Right atrium auricular region (tissue), 2 donors: ENCODE data around the gene ITGA8. TPM values are rescaled to one million over a fixed set of nuclear protein-coding genes. Genes with fewer than 3 reads are reported as not detected.
"Not testable (repeated sequence)": the region's sequence is repeated elsewhere in the genome, so short reads cannot be mapped to it uniquely, and the experiment has no call there.

Experiments
- DNase-seq: peaks from one replicate; pipeline ENCODE4 v3.0.0-alpha.2; 2019; ENCODE audit warnings: low spot score
- H3K27ac ChIP-seq, 2 donors: fragments of 200-600 bp; sonication (generic); 1 replicate in 1 of 2; 2 replicates in 1 of 2; pipeline ENCODE4 v1.5.1; 2016 to 2019
- H3K27me3 ChIP-seq, 2 donors: fragments of 200-600 bp; sonication (generic); one replicate each; pipeline versions ENCODE4 v1.5.1 to v1.6.0; 2017 to 2019
- H3K36me3 ChIP-seq: fragments of 200-600 bp; sonication (generic); one replicate; pipeline ENCODE4 v1.5.1; 2016
- H3K4me1 ChIP-seq, 2 donors: fragments of 200-600 bp; sonication (generic); one replicate each; pipeline versions ENCODE4 v1.5.1 to v1.6.0; 2017 to 2019
- H3K4me3 ChIP-seq, 2 donors: fragments of 200-600 bp; sonication (generic); 1 replicate in 1 of 2; 2 replicates in 1 of 2; pipeline ENCODE4 v1.5.1; 2017 to 2019; ENCODE audit warnings: mild to moderate bottlenecking in 1 of 2, moderate library complexity in 1 of 2
- H3K9me3 ChIP-seq, 2 donors: fragments of 200-600 bp; sonication (generic); one replicate each; pipeline ENCODE4 v1.5.1; 2019
- total RNA-seq, 2 donors: library from RNA; depleted of rRNA; stranded (reverse); fragments of >200 nt; gene quantifications; one replicate each; pipeline ENCODE4 v1.1.0, GENCODE V29; 2016
- TF ChIP-seq, protein P1 (sequence below), 2 donors: fragments of 200-600 bp; sonication (generic); IDR thresholded peaks; one replicate each; pipeline ENCODE4 v1.5.1; 2019; ENCODE audit warnings: antibody characterized with exemption in 2 of 2

ITGA8 gene
- 1 to 10 TPM; 4.9 to 6.4 TPM for total RNA-seq

DNA sequence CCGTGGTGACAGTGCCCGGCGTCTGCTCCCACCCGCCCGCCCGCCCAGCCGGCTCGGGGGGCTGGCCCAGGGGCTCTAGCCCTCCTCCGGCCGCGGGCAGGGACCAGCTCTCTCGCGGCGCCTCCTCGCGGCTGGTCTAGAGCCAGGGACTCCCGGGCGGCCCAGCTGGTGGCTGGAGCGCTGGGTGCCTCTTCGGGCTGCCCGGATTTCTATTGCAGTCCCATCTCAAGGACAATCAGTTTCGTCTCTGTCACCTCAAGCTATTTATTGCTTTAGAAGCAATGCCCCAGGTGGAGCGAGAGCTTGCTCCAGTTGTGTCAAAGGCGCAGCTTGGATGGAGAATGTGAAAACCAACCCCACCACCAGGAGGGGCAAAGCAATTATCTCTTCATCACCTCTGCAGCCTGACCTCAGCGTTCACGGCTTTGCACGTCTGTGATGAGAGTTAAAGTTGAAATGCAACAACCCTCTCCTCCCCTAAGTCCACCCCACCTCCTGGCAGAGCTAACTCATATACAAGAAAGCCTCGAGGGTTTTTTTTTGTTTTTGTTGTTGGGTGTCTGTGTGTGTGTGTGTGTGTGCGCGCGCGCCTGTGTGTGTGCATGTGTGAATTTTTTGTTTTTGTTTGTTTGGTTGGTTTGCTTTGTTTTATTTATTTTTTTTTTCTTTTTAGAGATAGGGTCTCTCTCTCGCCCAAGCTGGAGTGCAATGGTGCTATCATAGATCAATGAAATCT, at the start of gene ITGA8:
TSS of gene ITGA8 (minus strand) at position 24 of the 736 bp plus-strand sequence. CDS start 151 bp downstream, outside the sequence.
- peaks cover 0 to 20% of the 10 kb centered on the region in 2 donors for H3K4me1 ChIP-seq
- DNase-seq, result no peak
- H3K36me3 ChIP-seq, result no peaks in the 10 kb centered on the region
- no peaks in the 10 kb centered on the region for H3K27me3 ChIP-seq
- peak within 1 kb of the TSS; percentile 29 to 51 for H3K27ac ChIP-seq
- H3K4me3 ChIP-seq, result peak within 1 kb of the TSS; percentile 21 to 53
- TF ChIP-seq, protein P1, sequence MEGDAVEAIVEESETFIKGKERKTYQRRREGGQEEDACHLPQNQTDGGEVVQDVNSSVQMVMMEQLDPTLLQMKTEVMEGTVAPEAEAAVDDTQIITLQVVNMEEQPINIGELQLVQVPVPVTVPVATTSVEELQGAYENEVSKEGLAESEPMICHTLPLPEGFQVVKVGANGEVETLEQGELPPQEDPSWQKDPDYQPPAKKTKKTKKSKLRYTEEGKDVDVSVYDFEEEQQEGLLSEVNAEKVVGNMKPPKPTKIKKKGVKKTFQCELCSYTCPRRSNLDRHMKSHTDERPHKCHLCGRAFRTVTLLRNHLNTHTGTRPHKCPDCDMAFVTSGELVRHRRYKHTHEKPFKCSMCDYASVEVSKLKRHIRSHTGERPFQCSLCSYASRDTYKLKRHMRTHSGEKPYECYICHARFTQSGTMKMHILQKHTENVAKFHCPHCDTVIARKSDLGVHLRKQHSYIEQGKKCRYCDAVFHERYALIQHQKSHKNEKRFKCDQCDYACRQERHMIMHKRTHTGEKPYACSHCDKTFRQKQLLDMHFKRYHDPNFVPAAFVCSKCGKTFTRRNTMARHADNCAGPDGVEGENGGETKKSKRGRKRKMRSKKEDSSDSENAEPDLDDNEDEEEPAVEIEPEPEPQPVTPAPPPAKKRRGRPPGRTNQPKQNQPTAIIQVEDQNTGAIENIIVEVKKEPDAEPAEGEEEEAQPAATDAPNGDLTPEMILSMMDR (IDR thresholded peaks at IDR 0.05), result peak in 1 of 2 donors; percentile 55
- no peaks in the 10 kb centered on the region for H3K9me3 ChIP-seq

DNA sequence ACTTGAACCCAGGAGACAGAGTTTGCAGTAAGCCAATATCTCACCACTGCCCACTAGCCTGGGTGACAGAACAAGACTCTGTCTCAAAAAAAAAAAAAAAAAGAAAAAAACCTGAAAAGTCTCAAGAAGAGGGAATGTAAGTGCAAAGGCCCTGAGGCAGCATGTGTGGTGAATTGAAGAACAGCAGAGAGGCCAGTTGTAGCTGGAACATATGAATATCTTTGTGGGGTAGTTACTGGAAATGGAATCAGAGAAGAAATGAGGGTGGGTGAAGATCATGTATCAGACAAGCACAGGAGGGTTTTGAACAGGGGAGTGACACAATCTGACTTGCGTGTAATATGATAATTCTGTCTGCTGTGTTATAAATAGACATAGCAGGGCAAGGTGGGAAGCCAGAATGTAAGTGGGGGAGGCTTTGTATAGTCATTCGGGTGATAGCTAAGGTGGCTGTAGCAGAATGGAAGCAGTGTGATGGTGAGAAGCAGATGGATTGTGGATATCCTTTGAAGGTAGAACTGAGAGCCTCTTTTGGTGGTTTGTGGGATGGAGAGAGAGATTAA, 45.3 kb upstream of the ITGA8 start:
- TF ChIP-seq, protein P1 (IDR thresholded peaks at IDR 0.05), result no peak

DNA sequence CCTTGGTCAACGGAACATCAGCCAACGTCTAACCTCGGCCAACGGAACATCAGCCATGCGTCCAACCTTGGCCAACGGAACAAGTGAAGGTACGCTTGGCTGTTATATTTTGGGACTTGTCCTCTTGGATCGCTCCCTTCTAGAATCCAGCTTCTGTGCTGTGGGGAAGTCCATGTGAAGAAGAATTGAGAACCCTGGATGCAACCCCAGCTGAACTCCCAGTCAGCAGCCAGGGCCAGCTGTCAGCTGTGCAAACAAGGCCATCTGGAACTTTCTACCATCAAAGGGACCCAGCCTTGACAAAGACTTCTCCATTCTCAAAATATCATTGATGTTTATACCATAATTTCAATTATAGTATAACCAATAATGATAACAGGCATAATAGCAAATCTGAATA, 43.3 kb upstream of the ITGA8 start:
- Histone ChIP-seq H3K36me3 (no peaks in the 10 kb centered on the region), H3K9me3 (no peaks in the 10 kb centered on the region), H3K4me3 (no peak overlapping the region), H3K27ac (no peak overlapping the region), H3K4me1 (no peaks in the 10 kb centered on the region), H3K27me3 (no peaks in the 10 kb centered on the region)
- TF ChIP-seq, protein P1 (IDR thresholded peaks at IDR 0.05), result no peak
- no peak for DNase-seq

More for the DNA sequence above, 45.3 kb upstream of the ITGA8 start:
- Histone ChIP-seq H3K27me3 (no peaks in the 10 kb centered on the region), H3K9me3 (no peaks in the 10 kb centered on the region), H3K4me3 (no peak overlapping the region), H3K36me3 (no peaks in the 10 kb centered on the region), H3K4me1 (no peaks in the 10 kb centered on the region), H3K27ac (no peak overlapping the region)
- no peak for DNase-seq

- not testable (repeated sequence) for H3K27ac ChIP-seq, H3K4me1 ChIP-seq, H3K36me3 ChIP-seq, DNase-seq, H3K27me3 ChIP-seq, H3K4me3 ChIP-seq, H3K9me3 ChIP-seq
These were observed 42.5 kb upstream of the ITGA8 start for GRCh38 chr10:15762239-15762638.

DNA sequence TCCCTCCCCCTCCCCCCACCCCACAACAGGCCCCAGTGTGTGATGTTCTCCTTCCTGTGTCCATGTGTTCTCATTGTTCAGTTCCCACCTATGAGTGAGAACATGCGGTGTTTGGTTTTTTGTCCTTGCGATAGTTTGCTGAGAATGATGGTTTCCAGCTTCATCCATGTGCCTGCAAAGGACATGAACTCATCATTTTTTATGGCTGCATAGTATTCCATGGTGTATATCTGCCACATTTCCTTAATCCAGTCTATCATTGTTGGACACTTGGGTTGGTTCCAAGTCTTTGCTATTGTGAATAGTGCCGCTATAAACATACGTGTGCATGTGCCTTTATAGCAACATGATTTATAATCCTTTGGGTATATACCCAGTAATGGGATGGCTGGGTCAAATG, 41.5 kb upstream of the ITGA8 start:
- DNase-seq, H3K27me3 ChIP-seq: not testable (repeated sequence)

DNA sequence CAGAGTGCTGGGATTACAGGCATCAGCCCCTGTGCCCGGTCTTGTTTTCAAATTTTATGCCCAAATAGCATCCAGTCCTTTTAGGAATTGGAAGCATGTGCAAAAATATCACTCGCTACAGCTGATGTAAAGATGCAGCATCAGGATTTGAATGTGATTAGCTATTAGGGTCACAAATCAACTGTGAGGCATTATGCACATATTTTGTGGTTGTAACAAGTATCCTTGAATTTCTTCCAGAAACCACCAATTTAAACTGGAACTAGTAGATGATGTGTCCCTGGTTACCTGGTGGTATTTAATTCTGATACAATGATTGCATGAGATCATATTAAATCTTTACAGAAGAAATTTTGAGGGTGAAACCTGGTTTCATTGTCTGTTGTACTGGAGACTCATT, 41.0 kb upstream of the ITGA8 start:
- TF ChIP-seq, protein P1 (IDR thresholded peaks at IDR 0.05), result no peak
- Histone ChIP-seq H3K36me3 (no peaks in the 10 kb centered on the region), H3K4me3 (no peak overlapping the region), H3K27ac (no peak overlapping the region), H3K9me3 (no peaks in the 10 kb centered on the region), H3K27me3 (no peaks in the 10 kb centered on the region), H3K4me1 (no peaks in the 10 kb centered on the region)
- DNase-seq, result no peak

More for the DNA sequence above, 41.5 kb upstream of the ITGA8 start:
- H3K27ac ChIP-seq, H3K36me3 ChIP-seq, H3K4me3 ChIP-seq, H3K9me3 ChIP-seq, H3K4me1 ChIP-seq: not testable (repeated sequence)
